ENCODE measurements around the gene TXNL4B.

GRCh38 chr16:72109300-72109699, 15.9 kb upstream of the TXNL4B start:
- TF ChIP-seq CTCF (IDR thresholded peaks at IDR 0.05) (no peak), POLR2AphosphoS5 (IDR thresholded peaks at IDR 0.05; ENCODE audit: low read depth, low read length) (no peak)

Data from Panc1 (cell line).